ENCODE results near the gene BCL2L1. TPM values are rescaled to one million over a fixed set of nuclear protein-coding genes. Genes with fewer than 3 reads are reported as not detected.

BCL2L1 gene
- polyA plus RNA-seq, 1 donor from 2014 or later: 125 TPM

- Histone ChIP-seq H2AFZ (ENCODE audit: low read depth, low read length) (no peak overlapping the region), H3F3A (ENCODE audit: insufficient read depth, low read length, poor library complexity, severe bottlenecking) (no peaks in the 10 kb centered on the region), H3K9ac (ENCODE audit: low read length) (no peak overlapping the region), H3K79me2 (replicated peaks; ENCODE audit: insufficient read depth, low read length) (no peaks in the 10 kb centered on the region), H3K27ac (ENCODE audit: low read length) (no peak overlapping the region), H3K4me2 (ENCODE audit: low read length) (no peak overlapping the region), H3K36me3 (ENCODE audit: insufficient read depth, low read length) (peaks cover 7% of the 10 kb centered on the region), H3K4me3 (ENCODE audit: low read length) (no peak overlapping the region), H3K27me3 (ENCODE audit: insufficient read depth, low read depth, low read length) (no peaks in the 10 kb centered on the region), H3K9me2 (ENCODE audit: insufficient read depth, low read length) (no peaks in the 10 kb centered on the region), H4K20me1 (ENCODE audit: insufficient read depth) (peaks cover 4% of the 10 kb centered on the region), H3K9me3 (ENCODE audit: low read length) (no peaks in the 10 kb centered on the region)
- TF ChIP-seq EZH2 (IDR thresholded peaks at IDR 0.05; ENCODE audit: borderline replicate concordance, insufficient read depth, low read length, poor library complexity, severe bottlenecking) (no peak), MXI1 (conservative IDR thresholded peaks at IDR 0.05; ENCODE audit: poor library complexity, severe bottlenecking) (no peak), POLR2AphosphoS5 (IDR thresholded peaks at IDR 0.05) (no peak), SMC3 (conservative IDR thresholded peaks at IDR 0.05; ENCODE audit: poor library complexity) (no peak)
Observed at GRCh38 chr20:31681769-31682168, 40.9 kb downstream of the BCL2L1 start.

GRCh38 chr20:31681128-31681727 is 41.4 kb downstream of the BCL2L1 start:
- no peaks in the 10 kb centered on the region for H3K9me2 ChIP-seq (ENCODE audit: insufficient read depth, low read length)
- H3K4me3 ChIP-seq (ENCODE audit: low read length): no peak overlapping the region
- H3K9me3 ChIP-seq (ENCODE audit: low read length): no peaks in the 10 kb centered on the region
- TF ChIP-seq RAD21 (conservative IDR thresholded peaks at IDR 0.05) (no peak), MXI1 (conservative IDR thresholded peaks at IDR 0.05; ENCODE audit: poor library complexity, severe bottlenecking) (no peak), EZH2 (IDR thresholded peaks at IDR 0.05; ENCODE audit: borderline replicate concordance, insufficient read depth, low read length, poor library complexity, severe bottlenecking) (no peak), EP300 (conservative IDR thresholded peaks at IDR 0.05; ENCODE audit: poor library complexity, severe bottlenecking) (no peak), TAF1 (IDR thresholded peaks at IDR 0.05; ENCODE audit: low read depth) (no peak), SMC3 (conservative IDR thresholded peaks at IDR 0.05; ENCODE audit: poor library complexity) (no peak), POLR2AphosphoS5 (IDR thresholded peaks at IDR 0.05) (no peak), CTCF (IDR thresholded peaks at IDR 0.05; ENCODE audit: poor library complexity, severe bottlenecking) (no peak), REST (IDR thresholded peaks at IDR 0.05; ENCODE audit: borderline replicate concordance) (no peak)
- H3K9ac ChIP-seq (ENCODE audit: low read length): no peak overlapping the region
- no peaks in the 10 kb centered on the region for H3K27me3 ChIP-seq (ENCODE audit: insufficient read depth, low read depth, low read length)
- no peak overlapping the region for H3K4me2 ChIP-seq (ENCODE audit: low read length)
- H3K79me2 ChIP-seq (replicated peaks; ENCODE audit: insufficient read depth, low read length): no peaks in the 10 kb centered on the region
- no peaks in the 10 kb centered on the region for H3F3A ChIP-seq (ENCODE audit: insufficient read depth, low read length, poor library complexity, severe bottlenecking)
- peaks cover 4% of the 10 kb centered on the region for H4K20me1 ChIP-seq (ENCODE audit: insufficient read depth)
- peaks cover 2% of the 10 kb centered on the region for H3K36me3 ChIP-seq (ENCODE audit: insufficient read depth, low read length)
- no peak overlapping the region for H3K27ac ChIP-seq (ENCODE audit: low read length)
- no peak overlapping the region for H2AFZ ChIP-seq (ENCODE audit: low read depth, low read length)
